Stimulated activated CD8-positive, alpha-beta memory T cell treated with anti-CD3 and anti-CD28 coated beads, Interleukin-12 subunit alpha, Interleukin-12 subunit beta, amount 100 ng/mL, for 24 hours (primary cell): ENCODE results near the gene FAM161A.
A peak's percentile ranks its signal among the peaks of the same experiment; 100 is the strongest.
"Not testable (repeated sequence)": the region's sequence is repeated elsewhere in the genome, so short reads cannot be mapped to it uniquely, and the experiment has no call there.

ENCODE experiments used
- DNase-seq: peaks from one replicate; pipeline ENCODE4 v3.0.0-alpha.2; 2020; ENCODE audit errors: extremely low read depth

Gene FAM161A

GRCh38 chr2:61853847-61854563, at the start of gene FAM161A:
Gene FAM161A, minus strand, starts transcription at chr2:61854060. Its CDS starts 19 bp downstream, at chr2:61854041.
- peak; percentile 67 for DNase-seq

- no peak for DNase-seq
Measured at GRCh38 chr2:61900281-61900680, 46.4 kb upstream of the FAM161A start.

GRCh38 chr2:61898810-61899209, 45.0 kb upstream of the FAM161A start:
- no peak for DNase-seq

GRCh38 chr2:61888267-61889055, 34.6 kb upstream of the FAM161A start, which contains the start of gene CCT4:
Gene CCT4, minus strand, starts transcription at chr2:61888656. Its CDS starts 149 bp downstream, at chr2:61888507.
- DNase-seq = peak; percentile 65

GRCh38 chr2:61887717-61888266, 33.9 kb upstream of the FAM161A start:
- no peak for DNase-seq

GRCh38 chr2:61885896-61886603, 32.2 kb upstream of the FAM161A start:
- no peak for DNase-seq

GRCh38 chr2:61882850-61883249, 29.0 kb upstream of the FAM161A start:
- no peak for DNase-seq

GRCh38 chr2:61879351-61879750, 25.5 kb upstream of the FAM161A start:
- DNase-seq = not testable (repeated sequence)

- no peak for DNase-seq
Measured at GRCh38 chr2:61878761-61879160, 24.9 kb upstream of the FAM161A start.

GRCh38 chr2:61877571-61878245, 23.8 kb upstream of the FAM161A start:
- no peak for DNase-seq

GRCh38 chr2:61876400-61876799, 22.5 kb upstream of the FAM161A start:
- no peak for DNase-seq

GRCh38 chr2:61866482-61867089, 12.7 kb upstream of the FAM161A start:
- DNase-seq = not testable (repeated sequence)

GRCh38 chr2:61862085-61862484, 8.2 kb upstream of the FAM161A start:
- no peak for DNase-seq

GRCh38 chr2:61857224-61857623, 3.4 kb upstream of the FAM161A start:
- no peak for DNase-seq

GRCh38 chr2:61855318-61855613, 1.4 kb upstream of the FAM161A start:
- DNase-seq = no peak

GRCh38 chr2:61854564-61855317, 881 bp upstream of the FAM161A start:
- no peak for DNase-seq

GRCh38 chr2:61853086-61853846, 594 bp downstream of the FAM161A start:
- DNase-seq = peak; percentile 33

GRCh38 chr2:61851270-61851669, 2.6 kb downstream of the FAM161A start:
- DNase-seq = not testable (repeated sequence)

- no peak for DNase-seq
Measured at GRCh38 chr2:61845320-61845719, 8.5 kb downstream of the FAM161A start.

GRCh38 chr2:61841286-61841685, 12.6 kb downstream of the FAM161A start:
- DNase-seq = no peak
